NCI-H345 treated with DMSO at 0.1 percent for 48 hours (cell line): Measurements from ENCODE around the gene TMEM239.
"Not testable (repeated sequence)": the region's sequence is repeated elsewhere in the genome, so short reads cannot be mapped to it uniquely, and the experiment has no call there.

Experiments used
- DNase-seq: peaks from one replicate; lab custom pipeline; 2025; ENCODE audit not compliant: unreplicated experiment; lab: John Stamatoyannopoulos, UW

TMEM239 gene

DNA sequence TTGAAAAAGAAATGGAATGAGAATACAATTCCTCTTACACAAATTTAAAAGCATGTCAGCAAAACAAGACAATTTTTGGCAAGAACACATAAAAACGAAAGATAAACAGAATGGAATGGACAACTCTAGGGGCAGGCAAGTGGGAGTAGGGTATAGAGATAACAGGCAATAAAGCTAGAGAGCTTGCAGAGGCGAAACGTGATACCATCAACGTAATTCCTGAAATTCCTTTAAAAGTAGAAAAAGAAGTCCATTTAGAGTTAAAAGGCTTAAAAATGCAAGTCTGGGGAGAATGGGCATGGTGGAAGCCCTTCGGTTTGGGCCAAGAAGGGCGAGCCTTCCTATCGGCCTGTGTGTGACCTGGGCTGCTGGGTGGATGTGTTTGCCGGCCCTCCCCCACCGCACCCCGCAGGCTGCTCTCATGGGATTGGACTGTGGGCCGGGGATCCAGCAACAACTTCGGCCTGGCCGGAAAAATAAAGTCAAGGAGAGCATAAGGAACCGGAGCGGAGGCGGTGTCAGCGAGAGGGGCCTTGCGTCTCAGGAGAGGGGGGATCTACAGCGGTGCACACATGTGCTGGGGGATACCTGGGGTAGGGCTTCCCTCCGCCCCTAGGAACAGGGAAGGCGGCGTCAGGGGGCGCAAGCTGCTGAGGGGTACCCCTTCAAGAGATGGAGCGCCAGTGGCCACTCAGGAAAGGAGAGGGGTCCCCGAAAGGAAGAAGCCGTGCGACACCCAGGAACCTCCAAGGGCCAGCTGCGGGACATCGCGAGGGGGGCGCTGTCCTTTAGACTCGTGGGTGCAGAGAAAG is 4.1 kb downstream of the TMEM239 start:
- DNase-seq, result no peak

DNA sequence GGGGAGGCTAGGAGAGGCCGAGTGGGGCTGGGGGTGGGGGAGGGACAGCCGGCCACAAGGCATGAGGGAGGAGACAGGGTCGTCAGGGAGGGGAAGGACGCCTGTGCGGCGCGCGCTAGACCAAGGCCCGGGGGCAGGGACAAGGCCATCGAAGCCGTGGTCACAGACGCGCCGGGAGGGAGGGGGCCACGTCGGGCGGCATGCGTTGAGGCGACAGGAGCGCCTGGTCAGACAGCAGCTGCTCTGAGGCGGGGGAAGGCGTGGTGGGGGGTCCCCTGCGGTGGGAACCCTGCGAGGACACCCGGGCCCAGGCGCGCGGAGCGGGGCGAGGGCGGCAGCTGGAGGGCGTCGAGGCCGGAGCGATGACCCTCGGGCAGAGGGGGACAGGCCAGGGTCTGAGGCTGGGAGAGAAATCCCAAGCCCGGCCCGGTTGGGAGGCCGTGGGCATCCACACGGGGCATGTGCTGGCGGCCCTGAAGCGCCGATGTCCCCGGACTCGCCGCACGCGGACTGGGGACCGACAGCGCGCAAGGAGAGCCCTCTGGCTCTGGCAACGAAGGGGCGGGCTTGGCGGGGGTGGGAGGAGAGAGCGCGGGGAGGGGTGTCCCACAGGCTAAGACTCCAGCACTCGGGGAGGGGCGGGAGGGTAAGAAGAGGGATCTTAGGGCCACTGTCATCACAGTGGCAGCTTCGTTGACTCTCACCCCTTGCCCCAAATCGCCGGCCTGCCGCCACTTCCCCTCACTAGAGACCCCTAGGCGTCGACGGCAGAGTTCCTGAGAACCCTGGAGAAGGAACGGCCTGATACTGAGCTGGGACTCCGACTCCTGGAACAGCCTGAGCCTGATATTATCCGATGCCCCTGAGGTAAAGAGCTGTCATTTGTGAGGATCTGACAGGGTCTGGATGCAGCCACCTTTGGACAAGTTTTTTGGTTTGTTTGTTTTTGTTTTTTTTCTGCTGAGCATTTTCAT is 5.0 kb downstream of the TMEM239 start:
- no peak for DNase-seq

DNA sequence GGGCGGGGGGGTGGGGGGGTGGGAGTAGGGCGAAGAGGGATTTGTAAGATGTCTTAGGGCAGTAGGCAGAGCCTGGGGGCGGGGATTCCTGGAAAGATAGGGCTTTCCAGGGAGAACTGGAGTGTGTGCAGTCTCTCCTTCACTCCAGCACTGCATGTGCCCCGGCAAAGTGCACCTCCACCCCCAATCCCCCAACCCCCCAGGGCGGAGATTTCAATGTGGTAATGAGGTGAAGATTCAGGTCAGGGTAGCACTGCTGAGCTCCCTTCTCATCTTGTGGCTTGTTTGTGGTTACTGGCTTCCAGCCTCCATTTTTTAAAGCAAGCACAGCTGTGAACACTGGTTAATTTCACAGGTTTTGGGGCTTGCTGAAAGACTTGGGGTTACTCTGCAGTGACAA is 5.9 kb downstream of the TMEM239 start:
- no peak for DNase-seq

DNA sequence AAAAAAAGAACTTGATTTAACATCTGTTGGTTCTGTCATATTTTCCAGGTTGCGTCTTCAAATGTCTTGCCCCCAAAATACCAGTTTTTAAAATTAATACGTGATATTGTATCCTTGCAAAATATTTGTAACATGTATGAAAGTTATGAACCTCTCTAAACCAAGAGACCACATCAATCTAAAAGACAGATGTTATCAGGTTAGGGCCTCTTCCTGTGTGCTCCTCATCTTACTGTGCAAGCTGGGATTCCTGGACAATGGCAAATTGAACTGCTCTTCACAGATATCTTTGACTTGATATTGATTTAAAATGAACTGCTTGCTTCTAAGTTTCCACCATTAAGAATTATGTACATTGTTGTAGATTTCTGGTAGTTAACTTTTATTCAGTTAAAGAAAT is 9.6 kb downstream of the TMEM239 start:
- no peak for DNase-seq

DNA sequence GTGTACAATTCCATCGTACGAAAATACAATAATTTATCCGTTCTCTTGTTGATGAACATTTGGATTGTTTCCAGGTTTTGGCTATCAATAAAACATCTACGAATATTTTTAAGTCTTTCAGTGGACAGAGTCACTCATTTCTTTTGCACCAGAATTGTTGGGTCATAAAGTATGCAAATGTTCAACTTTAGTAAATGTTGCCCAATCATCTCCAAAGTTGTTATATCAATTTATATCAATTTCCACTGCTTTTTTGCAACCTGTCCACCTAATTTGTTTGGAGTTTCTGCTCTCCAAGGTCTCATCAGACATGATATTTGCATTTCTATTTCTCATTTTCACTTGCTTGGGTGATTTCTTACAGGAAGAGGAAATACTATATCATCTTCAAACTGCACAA is 10.5 kb downstream of the TMEM239 start:
- DNase-seq, result no peak

DNA sequence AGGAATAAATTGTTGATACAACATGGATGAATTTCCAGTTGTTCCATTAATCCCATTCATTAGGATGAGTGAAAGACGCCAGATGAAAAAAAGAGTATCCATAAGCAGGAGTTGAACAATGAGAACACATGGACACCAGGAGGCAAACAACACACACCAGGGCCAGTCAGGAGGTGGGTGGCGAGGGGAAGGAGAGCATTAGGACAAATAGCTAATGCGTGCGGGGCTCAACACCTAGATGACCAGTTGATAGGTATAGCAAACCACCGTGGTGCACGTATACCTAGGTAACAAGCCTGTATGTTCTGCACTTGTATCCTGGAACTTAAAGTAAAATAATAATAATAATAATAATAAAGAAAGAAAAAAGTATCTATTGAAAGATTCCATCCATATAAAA is 13.2 kb downstream of the TMEM239 start:
- no peak for DNase-seq

DNA sequence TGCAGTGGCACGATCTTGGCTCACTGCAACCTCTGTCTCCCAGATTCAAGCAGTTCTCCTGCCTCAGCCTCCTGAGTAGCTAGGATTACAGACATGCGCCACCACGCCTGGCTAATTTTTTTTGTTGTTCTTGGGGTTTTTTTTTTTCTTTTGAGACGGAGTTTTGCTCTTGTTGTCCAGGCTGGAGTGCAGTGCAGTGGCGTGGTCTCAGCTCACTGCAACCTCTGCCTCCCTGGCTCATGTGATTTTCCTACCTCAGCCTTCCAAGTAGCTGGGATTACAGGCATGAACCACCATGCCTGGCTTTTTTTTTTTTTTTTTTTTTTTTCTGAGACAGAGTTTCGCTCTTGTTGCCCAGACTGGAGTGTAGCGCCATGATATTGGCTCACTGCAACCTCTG is 15.0 kb downstream of the TMEM239 start:
- not testable (repeated sequence) for DNase-seq

DNA sequence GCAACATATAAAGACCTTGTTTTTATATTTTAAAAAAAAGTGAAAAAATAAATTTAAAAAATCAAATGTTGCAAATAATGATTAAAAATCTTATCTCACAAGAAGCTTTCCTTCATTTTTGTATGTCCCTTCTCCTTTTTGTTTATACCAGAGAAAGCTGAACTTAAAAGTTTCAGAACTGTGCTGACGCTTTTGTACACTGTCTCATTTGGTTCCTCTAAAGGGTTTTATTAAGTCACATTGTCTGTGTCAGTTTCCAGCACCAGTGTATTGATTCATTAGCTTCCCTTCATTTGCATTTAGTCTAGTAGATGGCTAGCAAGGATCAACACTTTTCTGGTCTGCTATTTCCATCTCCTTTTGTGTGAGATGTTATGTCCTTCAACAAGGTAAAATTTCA is 17.6 kb downstream of the TMEM239 start:
- no peak for DNase-seq

DNA sequence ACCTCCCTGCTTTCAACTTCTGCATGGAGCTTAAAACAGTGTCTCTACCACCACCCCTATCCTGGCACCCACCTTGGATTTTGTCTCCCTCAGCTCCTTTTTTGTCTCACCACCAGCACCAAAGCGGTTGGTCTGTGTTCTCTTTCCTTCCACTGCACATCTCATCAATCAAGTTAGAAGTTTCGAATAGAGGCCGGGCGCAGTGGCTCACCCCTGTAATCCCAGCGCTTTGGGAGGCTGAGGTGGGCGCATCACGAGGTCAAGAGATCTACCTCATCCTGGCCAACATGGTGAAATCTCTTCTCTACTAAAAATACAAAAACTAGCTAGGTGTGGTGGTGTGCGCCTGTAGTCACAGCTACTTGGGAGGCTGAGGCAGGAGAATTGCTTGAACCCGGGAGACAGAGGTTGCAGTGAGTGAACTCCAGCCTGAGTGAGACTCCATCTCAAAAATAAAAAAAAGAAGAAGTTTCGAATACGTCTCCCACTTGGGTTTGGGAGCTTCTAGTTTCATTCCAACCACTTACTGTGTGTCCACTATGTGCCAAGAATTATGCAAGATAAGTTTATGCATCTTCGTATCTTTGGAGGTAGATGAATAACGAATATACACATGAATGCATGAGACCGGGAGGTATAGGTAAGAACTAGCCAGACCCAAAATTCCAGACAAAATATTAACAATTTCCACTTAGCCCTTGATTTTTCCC is 18.4 kb downstream of the TMEM239 start:
- DNase-seq, result no peak

DNA sequence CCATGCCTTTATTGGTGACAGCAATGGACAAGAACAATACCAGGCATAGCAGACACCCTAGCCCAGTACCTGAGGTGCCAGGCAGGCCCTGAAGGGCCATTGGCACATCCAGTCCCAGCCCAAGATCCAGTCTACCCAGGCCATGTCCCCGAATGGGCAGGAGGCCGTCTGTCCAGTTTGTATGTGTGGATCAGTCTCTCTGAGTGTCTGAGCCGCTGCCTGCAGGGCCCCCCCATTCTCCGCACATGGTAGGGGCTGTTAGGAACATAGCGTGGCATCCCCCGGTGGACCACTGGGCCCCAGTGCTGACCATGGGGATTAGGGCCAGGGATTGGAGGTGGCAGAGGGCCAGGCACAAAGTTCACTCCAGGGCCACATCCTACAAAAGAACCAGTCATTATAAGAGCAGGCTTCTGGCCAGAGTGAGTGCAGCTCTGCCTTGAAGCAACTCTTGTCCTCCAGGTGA is 19.2 kb downstream of the TMEM239 start:
- no peak for DNase-seq

DNA sequence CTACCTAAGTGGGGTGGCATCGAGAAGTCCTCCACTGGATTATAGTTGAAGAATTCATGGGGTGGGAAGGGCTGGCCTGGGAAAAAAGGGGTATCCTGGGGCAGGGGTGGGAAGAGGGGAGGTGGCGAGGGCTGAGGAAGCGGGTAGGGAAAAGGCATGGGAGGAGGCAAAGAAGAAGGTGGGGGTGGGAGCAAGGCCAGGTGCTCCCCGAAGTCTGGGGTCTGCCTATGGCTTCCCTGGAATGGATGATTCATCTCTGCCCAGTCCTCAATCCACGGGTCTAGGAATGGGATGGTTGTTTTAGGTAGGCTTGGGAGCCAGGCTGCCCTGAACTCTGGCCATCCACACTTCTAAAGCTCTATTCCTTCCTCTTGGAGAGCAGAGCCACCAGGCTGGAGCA is 19.9 kb downstream of the TMEM239 start:
- DNase-seq, result no peak

DNA sequence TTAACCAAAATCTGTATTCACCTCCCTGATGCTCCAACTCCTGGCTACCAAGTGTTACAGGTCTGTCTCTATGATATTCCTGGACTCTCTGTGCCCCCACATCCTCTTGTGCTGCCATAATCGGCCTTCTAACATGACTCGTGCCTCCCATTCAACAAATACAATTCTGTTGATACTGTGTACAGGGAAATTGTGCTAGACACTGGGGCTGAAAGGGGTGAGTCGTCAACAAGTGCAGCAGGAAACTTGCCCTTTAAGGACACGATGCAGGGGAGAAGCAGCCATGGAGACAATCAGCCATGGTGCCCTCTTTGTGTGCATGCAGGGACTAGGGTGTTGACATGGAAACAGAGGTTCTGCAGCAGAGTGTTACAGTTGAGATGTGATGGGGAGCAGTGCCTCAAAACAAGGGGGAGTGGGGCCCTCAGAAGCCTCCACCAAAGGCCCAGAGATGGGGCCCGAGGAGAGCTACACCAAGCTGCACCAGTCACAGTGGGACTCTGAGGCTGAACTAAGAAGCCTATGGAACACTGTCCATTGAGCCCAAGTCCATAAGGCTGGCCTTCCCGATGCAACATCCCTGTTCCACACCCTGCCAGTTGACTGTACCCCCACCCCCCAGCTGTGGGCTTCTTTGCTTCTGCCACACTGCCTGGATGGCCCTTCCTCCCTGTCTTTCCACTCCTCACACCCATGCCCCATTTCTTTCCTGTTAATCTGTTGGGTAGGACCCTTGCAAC is 21.2 kb downstream of the TMEM239 start:
- DNase-seq, result no peak

DNA sequence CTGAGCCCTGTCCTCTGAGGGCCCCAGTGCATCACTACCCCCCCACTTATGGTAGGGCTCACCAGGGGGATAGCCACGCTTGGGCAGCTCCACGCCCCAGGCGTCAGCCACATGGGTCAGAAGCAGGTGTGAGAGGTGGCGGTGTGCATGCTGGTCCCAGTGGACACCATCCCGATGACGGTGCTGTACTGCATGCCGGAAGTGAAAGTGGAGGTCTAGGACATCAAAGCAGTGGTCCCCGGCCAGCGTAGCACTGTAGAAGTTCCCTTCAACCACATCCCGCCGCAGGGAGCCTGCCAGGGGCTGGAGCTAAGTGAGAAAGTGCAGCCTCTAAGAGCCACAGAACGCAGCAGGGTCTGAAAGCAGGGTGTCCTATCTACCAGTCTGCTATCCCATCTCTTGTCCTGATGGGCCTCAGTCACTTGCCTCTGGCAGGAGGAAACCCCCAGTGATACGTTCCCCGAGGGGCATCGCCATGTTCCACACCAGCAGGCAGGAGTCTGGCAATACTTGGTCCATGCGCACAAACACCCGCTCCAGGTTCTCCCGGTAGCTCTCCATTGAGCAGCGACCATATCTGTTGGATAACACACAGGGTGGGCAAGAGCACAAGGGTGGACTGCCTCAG is 22.1 kb downstream of the TMEM239 start:
- DNase-seq, result no peak

DNA sequence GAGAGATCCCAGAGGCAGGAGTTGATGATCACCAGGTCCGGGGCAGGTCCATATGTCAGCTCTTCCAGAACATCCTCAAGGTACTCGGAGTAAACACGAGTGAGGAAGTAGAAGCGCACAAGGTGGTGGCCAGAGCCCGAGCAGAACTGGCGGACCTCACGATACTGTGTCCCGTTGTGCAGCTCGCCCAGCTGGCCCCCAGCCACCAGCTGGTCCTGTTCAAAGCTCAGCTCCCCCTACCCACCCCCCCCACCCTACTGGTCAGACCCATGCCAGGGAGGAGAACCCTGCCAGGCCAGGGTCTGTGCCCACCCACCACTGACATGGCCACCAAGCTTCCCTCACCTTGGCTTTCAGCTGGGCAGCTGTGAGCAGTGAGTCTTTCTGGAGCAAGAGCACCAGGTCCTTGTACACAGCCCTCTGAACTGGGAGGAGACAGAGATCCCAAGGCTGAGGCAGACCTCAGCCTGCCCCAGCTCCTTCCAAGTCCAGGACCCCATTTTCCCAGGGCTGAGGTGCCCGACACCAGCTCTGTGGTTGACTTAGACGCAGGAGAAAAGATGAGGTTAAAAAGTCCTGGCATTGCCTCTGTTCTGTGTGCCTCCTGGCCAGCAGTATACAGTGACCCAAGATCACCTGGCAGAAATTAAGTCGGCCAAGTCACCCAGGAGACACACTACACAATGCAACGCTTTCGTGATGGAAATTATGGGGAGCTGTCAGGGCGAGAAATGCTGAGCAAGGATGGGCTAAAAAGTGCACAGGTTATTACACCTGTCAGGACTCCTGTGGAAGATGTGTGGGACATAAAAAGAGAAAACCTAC is 22.9 kb downstream of the TMEM239 start:
- DNase-seq, result no peak

DNA sequence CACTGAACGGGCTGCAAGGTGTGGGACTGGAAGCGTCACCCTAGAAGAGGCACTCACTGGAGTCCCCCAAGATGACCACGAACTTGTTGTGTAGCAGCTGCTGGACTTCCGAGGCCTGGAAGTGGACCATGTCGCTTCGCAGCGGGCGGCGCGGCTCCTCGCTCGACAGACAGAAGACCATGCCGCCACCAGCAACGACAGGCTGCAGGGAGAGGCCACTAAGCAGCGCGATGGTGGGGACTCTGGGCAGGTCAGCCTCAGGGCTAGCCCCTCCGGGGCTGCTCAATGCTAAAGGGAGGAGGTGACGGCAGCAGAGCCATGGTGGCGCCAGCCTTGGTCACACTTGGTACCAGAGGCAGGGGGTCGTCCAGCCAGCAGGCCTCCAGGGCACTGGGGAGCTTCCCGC is 23.6 kb downstream of the TMEM239 start:
- DNase-seq, result no peak

DNA sequence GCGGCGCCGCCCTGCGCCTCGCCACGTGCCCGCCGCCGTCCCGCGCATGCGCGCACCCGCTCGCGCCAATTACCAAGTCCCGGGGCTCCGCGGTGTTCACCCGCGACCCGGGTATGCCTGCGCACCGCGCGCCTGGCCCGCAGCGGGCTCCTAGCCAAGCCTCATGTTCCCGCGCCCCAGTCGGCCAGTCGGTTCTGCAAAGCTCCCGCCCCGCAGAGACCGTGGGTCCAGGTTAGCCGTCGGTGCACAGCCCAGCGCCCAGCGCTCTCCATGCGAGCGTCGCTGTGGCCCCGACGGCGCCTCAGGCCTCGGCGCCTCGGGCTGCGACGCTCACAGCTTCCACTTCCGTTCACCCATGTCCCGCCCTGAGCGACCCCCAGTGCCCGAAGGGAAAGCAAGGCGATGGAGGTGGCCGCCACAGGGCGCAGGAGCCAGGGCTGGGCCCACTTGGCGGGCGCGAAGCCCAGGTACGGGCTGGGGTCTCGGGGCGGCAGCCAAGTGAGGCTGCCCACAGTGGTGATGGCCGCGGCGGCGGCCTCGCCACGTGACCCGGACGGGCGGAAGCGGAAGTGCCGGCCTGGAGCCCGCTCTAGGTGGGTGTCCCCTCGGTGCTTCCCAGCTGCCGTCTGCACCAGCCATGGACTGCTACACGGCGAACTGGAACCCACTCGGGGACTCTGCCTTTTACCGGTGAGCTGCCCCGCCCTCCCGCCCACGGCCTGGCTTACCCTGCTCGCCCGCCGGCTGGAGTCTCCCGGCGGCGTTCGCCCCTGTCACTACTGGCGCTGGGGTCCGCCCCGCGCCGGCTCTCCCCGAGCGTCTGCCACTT is 24.2 kb downstream of the TMEM239 start, which contains the start of the genes PCED1A and VPS16:
TSS of gene PCED1A (minus strand) at position 518 of the 829 bp plus-strand sequence. CDS start 743 bp downstream, outside the sequence.
TSS of gene VPS16 (plus strand) at position 608 of the 829 bp plus-strand sequence. CDS start at position 638, 30 bp downstream.
- peak; percentile 85 for DNase-seq

DNA sequence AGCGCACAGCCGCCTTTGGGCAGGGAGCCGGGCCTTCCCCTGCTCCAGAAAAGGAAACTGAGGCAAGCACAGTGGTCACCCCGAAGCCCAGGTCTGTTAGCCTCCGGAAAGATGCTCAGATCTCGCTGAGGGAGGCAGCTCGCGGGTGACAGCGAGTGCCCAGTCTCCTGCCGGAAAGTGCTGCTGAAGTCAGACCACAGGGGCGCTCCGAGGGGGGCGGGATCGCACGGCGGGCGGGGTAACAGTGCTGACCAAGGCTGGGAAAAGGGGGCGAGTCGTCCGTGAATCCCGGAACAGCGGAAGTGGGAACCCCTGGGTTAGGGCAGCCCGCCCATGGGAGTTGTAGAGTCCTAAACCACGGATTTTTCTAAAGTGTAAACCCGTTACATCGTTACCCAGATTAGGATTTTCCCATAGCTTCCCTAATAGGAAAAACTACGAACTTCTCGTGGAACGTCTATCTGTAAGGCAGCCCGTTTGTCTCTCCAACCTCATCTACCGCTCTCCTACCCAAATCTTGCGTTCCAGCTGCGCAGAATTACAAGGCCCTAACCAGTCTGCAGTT is 24.9 kb downstream of the TMEM239 start:
- no peak for DNase-seq

DNA sequence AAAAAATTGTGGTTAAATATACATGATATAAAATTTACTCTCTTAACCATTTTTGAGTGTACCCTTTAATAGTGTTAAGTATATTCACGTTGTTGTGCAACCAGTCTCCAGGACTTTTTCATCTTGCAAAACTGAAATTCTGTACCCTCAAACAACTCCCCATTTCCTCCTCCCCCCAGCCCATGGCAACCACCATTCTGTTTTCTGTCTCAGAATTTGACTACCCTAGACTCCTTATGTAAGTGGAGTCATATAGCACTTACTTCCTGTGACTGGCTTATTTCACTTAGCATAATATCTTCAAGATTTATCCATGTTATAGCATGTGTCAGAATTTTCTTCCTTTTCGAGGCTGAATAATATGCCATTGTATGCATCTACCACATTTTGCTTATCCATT is 29.4 kb downstream of the TMEM239 start:
- no peak for DNase-seq
